HTR-8/SVneo (cell line): Measurements from ENCODE around the gene LRMDA.

Experiments used
- DNase-seq: peaks from one replicate; pipeline ENCODE4 v3.0.0; 2011; ENCODE audit warnings: low spot score, mixed read lengths; ENCODE audit not compliant: insufficient read length
- FAIRE-seq: peaks from 2 replicates; lab custom pipeline; 2011; peaks lifted over from hg19 to GRCh38; lab: Jason Lieb, UNC

LRMDA gene

GRCh38 chr10:76179806-76180205, 748.4 kb downstream of the LRMDA start:
- DNase-seq (no peak), FAIRE-seq (no peak)

GRCh38 chr10:76184647-76185046, 753.2 kb downstream of the LRMDA start:
- DNase-seq (no peak), FAIRE-seq (no peak)

GRCh38 chr10:76185471-76186301, 754.3 kb downstream of the LRMDA start:
- FAIRE-seq (no peak), DNase-seq (no peak)

- FAIRE-seq (no peak), DNase-seq (no peak)
These were observed 756.8 kb downstream of the LRMDA start for GRCh38 chr10:76188216-76188615.

GRCh38 chr10:76190634-76191270, 759.3 kb downstream of the LRMDA start:
- FAIRE-seq: no peak
- DNase-seq: no peak

GRCh38 chr10:76191336-76191735, 759.9 kb downstream of the LRMDA start:
- FAIRE-seq (no peak), DNase-seq (no peak)

GRCh38 chr10:76192151-76192550, 760.7 kb downstream of the LRMDA start:
- FAIRE-seq (no peak), DNase-seq (no peak)

- DNase-seq (no peak), FAIRE-seq (no peak)
These were observed 761.4 kb downstream of the LRMDA start for GRCh38 chr10:76192694-76193320.

GRCh38 chr10:76195654-76196390, 764.4 kb downstream of the LRMDA start:
- DNase-seq (no peak), FAIRE-seq (no peak)

DNA sequence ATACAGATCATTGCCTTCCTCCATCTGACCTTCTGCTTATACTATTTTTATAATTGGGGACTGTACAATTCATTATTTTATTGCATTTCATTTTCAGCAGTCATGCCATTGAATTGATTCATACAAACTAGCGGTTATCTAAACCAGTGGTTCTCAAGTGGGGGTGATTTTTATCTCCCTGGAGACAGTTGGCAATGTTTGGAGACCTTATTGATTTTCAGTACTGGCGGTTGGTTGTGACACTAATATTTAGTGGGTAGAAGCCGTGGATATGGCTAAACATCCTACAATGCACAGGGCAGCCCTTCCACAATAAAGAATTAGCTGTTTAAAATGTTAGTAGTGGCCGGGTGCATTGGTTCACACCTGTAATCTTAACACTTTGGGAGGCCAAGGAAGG, 765.9 kb downstream of the LRMDA start:
- DNase-seq (no peak), FAIRE-seq (no peak)

- no peak for FAIRE-seq
- DNase-seq: no peak
These were observed 767.0 kb downstream of the LRMDA start for GRCh38 chr10:76198287-76199035.

GRCh38 chr10:76201962-76202361, 770.5 kb downstream of the LRMDA start:
- FAIRE-seq (no peak), DNase-seq (no peak)

GRCh38 chr10:76202777-76203176, 771.4 kb downstream of the LRMDA start:
- DNase-seq: no peak
- FAIRE-seq: no peak

DNA sequence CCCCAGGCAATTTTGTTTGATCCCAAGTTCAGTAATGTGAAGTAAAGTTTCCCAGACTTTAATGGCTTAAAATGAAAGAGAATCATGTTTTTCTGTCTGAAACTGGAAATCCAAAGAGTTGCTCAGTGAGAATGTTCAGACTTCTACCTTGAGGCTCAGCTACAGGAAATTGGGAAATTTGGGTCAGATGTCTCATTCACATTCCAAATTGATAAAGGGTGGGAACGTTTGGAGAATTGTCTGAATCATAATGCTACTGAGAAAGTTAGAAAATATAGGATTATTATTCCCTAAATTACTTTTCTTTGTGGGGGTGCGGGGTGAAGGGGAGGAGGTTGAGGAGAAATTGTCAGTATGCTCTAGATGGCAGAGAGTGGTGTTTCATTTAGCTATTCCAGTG, 773.9 kb downstream of the LRMDA start:
- DNase-seq (no peak), FAIRE-seq (no peak)

DNA sequence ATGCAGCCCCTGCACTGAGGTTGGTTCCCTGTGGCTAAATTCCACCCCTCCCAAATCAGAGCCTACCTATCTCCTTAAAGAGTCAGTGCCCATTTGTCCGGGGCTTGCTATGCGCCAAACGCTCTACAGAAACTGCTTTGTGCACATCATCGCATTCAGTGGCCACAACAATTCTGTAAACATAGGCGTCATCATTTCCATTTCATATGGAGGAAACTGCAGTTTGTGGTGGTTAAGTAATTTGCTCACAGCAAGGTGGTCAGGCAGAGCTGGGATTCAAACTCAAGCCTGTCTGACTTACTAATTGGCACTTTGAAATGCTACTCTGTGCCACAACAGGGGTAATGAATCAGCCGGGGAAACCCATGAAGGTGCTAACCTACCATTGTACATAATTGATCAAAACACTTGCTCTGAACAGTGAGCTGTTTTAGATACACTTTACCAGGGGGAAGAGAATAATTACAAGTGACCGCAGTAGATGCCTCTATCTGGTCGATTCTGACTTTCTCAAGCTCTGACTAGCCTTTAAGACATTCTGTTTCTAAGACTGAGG, 775.5 kb downstream of the LRMDA start:
- FAIRE-seq (no peak), DNase-seq (no peak)

DNA sequence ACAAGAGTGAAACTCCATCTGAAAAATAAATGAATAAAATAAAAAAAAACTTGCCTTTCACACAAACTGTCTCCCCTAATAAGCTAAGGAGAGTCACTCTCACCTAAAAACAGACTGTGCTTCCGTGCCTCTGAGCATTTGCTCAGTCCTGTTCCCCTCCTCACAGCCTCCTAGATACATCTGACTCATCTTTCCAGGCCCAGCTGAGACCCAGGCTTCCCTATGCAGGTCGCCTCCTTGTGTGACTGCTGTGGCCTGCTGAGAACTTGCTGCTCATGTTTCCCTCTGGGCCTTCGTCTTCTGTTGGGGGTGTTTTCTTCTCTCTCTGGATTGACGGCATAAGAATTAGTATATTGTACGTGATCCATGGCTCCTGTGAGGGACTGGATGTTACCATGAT, 777.7 kb downstream of the LRMDA start:
- DNase-seq (no peak), FAIRE-seq (no peak)

DNA sequence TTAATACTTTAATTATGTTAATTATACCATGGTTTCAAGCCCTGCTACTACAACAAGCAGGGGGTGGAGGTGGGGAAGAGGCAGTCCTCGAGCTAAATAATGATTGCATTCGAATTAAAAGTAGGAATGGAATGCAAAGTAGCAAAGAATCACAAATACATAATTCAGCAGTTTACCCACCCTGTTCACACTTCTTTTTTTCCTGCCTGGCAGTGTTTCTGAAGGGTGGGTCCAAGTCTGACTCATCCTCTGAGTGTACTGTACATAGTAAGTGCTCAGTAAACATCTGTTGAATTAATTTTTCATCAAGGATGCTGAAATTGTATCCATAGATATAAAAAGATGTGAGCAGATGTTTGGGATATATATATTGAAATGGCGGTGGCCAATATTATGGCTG, 778.8 kb downstream of the LRMDA start:
- no peak for DNase-seq
- FAIRE-seq: no peak

GRCh38 chr10:76211691-76212090, 780.3 kb downstream of the LRMDA start:
- FAIRE-seq (no peak), DNase-seq (no peak)

DNA sequence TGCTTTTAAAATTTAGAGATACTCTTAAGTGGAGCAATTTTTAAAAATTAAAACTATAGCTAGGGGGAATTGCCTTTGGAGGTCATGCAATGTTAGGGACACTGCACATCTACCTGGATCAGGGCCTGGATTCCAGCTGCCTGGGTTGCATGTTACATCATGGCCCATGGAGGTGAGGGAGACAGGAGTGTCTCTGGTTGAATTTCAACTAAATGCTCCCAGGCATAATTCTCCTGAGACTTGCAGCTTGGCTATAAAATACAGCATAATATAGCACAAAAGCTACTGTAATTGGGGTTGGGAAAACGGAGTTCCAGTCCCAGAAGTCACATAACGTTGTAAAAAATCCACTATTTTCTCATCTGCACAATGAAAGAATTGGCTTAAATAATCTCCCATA, 782.5 kb downstream of the LRMDA start:
- no peak for FAIRE-seq

GRCh38 chr10:76218035-76218434, 786.6 kb downstream of the LRMDA start:
- FAIRE-seq: no peak
- no peak for DNase-seq

More for the DNA sequence above, 782.5 kb downstream of the LRMDA start:
- DNase-seq: no peak
